Measurements from ENCODE around the gene CTSK. TPM values are rescaled to one million over a fixed set of nuclear protein-coding genes. Genes with fewer than 3 reads are reported as not detected.
"Not testable (repeated sequence)": the region's sequence is repeated elsewhere in the genome, so short reads cannot be mapped to it uniquely, and the experiment has no call there.

CTSK gene
- total and polyA plus RNA-seq, 2 experiments from 2014 or later: 37.3 to 54.3 TPM

DNA sequence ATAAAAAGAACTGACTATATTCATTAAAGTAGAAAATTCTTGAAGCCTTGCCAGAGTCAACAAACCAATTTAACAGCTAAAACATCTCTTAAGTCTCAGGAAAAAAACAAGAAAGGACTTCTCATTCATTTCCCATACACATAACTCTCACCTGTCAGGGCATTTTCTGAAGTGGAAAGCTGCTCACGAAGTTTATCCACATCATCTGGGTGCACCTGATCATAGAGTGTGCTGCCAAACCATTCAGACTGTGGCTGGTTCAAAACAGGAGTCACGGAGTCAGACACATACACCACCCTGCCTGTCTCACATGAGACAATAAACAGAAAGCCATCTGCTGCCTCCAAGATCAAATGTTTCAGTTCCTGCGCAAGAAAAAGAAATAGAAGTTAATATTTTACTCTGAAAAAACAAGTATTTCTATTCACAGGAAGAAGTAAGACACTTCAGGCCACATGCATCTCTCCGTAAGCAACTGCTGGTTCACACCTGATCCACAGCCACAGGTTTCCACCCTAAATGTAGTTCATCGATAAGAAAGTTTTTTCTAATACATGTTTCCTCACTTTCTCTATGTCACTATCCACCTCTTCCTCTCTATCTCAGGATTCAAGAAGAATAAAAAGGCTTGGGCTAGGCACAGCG, 28.2 kb upstream of the CTSK start:
- H3K4me3 ChIP-seq: no peak overlapping the region
- WGBS (ENCODE audit: low lambda C conversion rate, missing lambda C conversion rate): 79% methylated on average over 6 of the region's 6 CpGs
- no peak overlapping the region for H2AFZ ChIP-seq
- no peaks in the 10 kb centered on the region for H3K27me3 ChIP-seq
- no peaks in the 10 kb centered on the region for H3K4me1 ChIP-seq (ENCODE audit: insufficient read depth)
- no peak overlapping the region for H3K4me2 ChIP-seq
- no peaks in the 10 kb centered on the region for H3K79me2 ChIP-seq
- no peaks in the 10 kb centered on the region for H3K9me3 ChIP-seq (ENCODE audit: low read depth)
- no peaks in the 10 kb centered on the region for H3K36me3 ChIP-seq (replicated peaks; ENCODE audit: insufficient read depth, low read depth)
- peak overlapping the region; percentile 60 for H3K27ac ChIP-seq
- TF ChIP-seq, protein P1, sequence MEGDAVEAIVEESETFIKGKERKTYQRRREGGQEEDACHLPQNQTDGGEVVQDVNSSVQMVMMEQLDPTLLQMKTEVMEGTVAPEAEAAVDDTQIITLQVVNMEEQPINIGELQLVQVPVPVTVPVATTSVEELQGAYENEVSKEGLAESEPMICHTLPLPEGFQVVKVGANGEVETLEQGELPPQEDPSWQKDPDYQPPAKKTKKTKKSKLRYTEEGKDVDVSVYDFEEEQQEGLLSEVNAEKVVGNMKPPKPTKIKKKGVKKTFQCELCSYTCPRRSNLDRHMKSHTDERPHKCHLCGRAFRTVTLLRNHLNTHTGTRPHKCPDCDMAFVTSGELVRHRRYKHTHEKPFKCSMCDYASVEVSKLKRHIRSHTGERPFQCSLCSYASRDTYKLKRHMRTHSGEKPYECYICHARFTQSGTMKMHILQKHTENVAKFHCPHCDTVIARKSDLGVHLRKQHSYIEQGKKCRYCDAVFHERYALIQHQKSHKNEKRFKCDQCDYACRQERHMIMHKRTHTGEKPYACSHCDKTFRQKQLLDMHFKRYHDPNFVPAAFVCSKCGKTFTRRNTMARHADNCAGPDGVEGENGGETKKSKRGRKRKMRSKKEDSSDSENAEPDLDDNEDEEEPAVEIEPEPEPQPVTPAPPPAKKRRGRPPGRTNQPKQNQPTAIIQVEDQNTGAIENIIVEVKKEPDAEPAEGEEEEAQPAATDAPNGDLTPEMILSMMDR (IDR thresholded peaks at IDR 0.05; ENCODE audit: poor library complexity): no peak
- TF ChIP-seq EZH2phosphoT487 (IDR thresholded peaks at IDR 0.05; ENCODE audit: low read depth, severe bottlenecking, unreplicated experiment) (no peak), EZH2 (IDR thresholded peaks at IDR 0.05; ENCODE audit: borderline replicate concordance) (no peak)
- H4K20me1 ChIP-seq (ENCODE audit: insufficient read depth, poor library complexity, severe bottlenecking): no peaks in the 10 kb centered on the region
- DNase-seq (ENCODE audit: low spot score): peak; percentile 7
- no peaks in the 10 kb centered on the region for H3K9me2 ChIP-seq (replicated peaks; ENCODE audit: insufficient read depth)

- H3K79me2 ChIP-seq; H3K27me3 ChIP-seq; H3K4me3 ChIP-seq; H2AFZ ChIP-seq; H3K36me3 ChIP-seq (replicated peaks; ENCODE audit: insufficient read depth, low read depth); H3K27ac ChIP-seq; H3K9me3 ChIP-seq (ENCODE audit: low read depth); DNase-seq (ENCODE audit: low spot score); H4K20me1 ChIP-seq (ENCODE audit: insufficient read depth, poor library complexity, severe bottlenecking); H3K9me2 ChIP-seq (replicated peaks; ENCODE audit: insufficient read depth); H3K4me1 ChIP-seq (ENCODE audit: insufficient read depth); H3K4me2 ChIP-seq: not testable (repeated sequence)
- WGBS (ENCODE audit: low lambda C conversion rate, missing lambda C conversion rate): 95% methylated on average over 6 of the region's 6 CpGs
Measured at GRCh38 chr1:150833961-150834360, 25.9 kb upstream of the CTSK start.

GRCh38 chr1:150832597-150832996, 24.5 kb upstream of the CTSK start:
- Histone ChIP-seq H3K4me2 (no peak overlapping the region), H3K36me3 (replicated peaks; ENCODE audit: insufficient read depth, low read depth) (no peaks in the 10 kb centered on the region), H2AFZ (no peak overlapping the region), H3K27me3 (no peaks in the 10 kb centered on the region), H3K9me3 (ENCODE audit: low read depth) (no peaks in the 10 kb centered on the region), H3K9me2 (replicated peaks; ENCODE audit: insufficient read depth) (no peaks in the 10 kb centered on the region), H3K4me3 (no peak overlapping the region), H4K20me1 (ENCODE audit: insufficient read depth, poor library complexity, severe bottlenecking) (no peaks in the 10 kb centered on the region), H3K79me2 (no peaks in the 10 kb centered on the region), H3K27ac (no peak overlapping the region), H3K4me1 (ENCODE audit: insufficient read depth) (no peaks in the 10 kb centered on the region)
- WGBS (ENCODE audit: low lambda C conversion rate, missing lambda C conversion rate): 100% methylated on average over 1 of the region's 1 CpG
- TF ChIP-seq, protein P1 (IDR thresholded peaks at IDR 0.05; ENCODE audit: poor library complexity): no peak
- no peak for TF ChIP-seq EZH2phosphoT487 (IDR thresholded peaks at IDR 0.05; ENCODE audit: low read depth, severe bottlenecking, unreplicated experiment)
- no peak for TF ChIP-seq EZH2 (IDR thresholded peaks at IDR 0.05; ENCODE audit: borderline replicate concordance)
- DNase-seq (ENCODE audit: low spot score): no peak

DNA sequence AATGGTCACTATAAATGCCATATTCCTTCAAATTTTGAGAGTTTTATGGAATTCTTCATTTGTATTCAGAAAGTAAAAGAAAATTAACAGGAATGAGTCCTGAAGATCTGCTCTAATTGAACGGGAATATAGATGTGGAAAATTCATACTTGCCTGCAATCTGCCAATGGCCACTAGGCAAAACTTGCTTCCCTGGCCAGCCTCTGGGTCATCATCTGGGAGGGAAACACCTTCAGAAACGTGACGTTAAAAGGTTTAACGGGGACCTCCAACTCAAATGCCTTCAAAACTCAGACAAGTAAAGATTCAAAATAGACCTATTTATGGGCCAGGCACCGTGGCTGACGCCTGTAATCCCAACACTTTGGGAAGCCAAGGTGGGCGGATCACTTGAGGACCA, 21.7 kb upstream of the CTSK start:
- Histone ChIP-seq H3K9me3 (ENCODE audit: low read depth) (no peaks in the 10 kb centered on the region), H3K4me2 (no peak overlapping the region), H3K36me3 (replicated peaks; ENCODE audit: insufficient read depth, low read depth) (peaks cover 3% of the 10 kb centered on the region), H3K9me2 (replicated peaks; ENCODE audit: insufficient read depth) (no peaks in the 10 kb centered on the region), H2AFZ (no peak overlapping the region), H3K4me3 (no peak overlapping the region), H3K27me3 (no peaks in the 10 kb centered on the region), H3K4me1 (ENCODE audit: insufficient read depth) (no peaks in the 10 kb centered on the region), H3K79me2 (no peaks in the 10 kb centered on the region), H4K20me1 (ENCODE audit: insufficient read depth, poor library complexity, severe bottlenecking) (no peaks in the 10 kb centered on the region), H3K27ac (no peak overlapping the region)
- no peak for TF ChIP-seq EZH2phosphoT487 (IDR thresholded peaks at IDR 0.05; ENCODE audit: low read depth, severe bottlenecking, unreplicated experiment)
- TF ChIP-seq, protein P1 (IDR thresholded peaks at IDR 0.05; ENCODE audit: poor library complexity): peak; percentile 7
- WGBS (ENCODE audit: low lambda C conversion rate, missing lambda C conversion rate): 92% methylated on average over 7 of the region's 7 CpGs
- no peak for DNase-seq (ENCODE audit: low spot score)

Data from hepatocyte (in vitro differentiated cells).